Nucleus accumbens (tissue), 56 donors: ENCODE results near the gene UPK3BL2.
"Not testable (repeated sequence)": the region's sequence is repeated elsewhere in the genome, so short reads cannot be mapped to it uniquely, and the experiment has no call there.

Experiments used
- DNase-seq, 56 donors: peaks; one replicate each; lab custom pipeline; 2025; lab: John Stamatoyannopoulos, UW

Gene UPK3BL2, protein sequence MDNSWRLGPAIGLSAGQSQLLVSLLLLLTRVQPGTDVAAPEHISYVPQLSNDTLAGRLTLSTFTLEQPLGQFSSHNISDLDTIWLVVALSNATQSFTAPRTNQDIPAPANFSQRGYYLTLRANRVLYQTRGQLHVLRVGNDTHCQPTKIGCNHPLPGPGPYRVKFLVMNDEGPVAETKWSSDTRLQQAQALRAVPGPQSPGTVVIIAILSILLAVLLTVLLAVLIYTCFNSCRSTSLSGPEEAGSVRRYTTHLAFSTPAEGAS

DNA sequence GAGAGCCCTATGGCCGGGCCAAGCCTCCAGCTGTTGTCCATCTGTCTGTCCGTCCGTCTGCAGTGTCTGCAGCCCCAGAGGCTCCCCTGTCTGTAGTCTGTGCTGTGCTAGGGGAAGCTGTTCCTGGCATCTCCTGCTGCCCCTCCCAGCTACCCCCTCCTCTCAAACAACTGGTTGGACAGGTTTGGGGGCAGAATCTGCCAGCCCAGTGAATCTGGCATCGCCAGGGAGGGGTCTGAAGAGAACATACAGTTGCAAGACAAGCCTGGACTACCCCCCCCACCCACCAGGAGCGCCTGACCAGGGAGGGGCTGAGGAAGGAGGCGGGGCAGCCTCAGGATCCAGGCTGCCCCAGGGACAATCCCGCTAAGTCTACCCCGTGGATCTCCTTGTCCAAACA lies at the start of gene UPK3BL2:
UPK3BL2 (minus strand) TSS at position 101 of the 400 bp plus-strand sequence; CDS start at position 41, 60 bp downstream.
- DNase-seq = not testable (repeated sequence)

DNA sequence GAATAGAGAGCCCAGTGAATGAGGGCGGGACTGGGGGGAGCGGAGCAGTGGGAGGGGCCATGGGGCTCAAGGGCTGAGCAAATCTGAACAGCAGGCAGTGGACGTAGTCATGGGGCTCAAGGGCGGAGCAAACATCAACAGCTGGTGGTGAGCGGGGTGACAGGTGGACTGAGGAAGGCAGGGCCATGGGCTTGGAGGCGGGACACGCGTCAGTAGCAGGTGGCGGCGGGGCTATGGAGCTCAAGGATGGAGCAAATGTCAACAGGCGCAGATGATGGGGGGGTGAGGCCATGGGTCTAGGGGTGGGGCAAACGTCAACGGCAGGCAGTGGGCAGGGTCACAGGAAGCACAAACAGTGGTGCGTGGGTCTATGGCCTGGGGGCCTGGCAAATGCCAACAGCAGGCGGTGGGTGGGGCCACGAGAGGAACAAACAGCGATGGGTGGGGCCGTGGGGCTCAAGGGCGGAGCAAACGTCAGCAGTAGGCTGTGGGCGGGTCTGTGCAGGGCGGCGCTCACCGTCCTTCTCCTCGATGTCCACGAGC lies 49.1 kb upstream of the UPK3BL2 start:
- DNase-seq = not testable (repeated sequence)

DNA sequence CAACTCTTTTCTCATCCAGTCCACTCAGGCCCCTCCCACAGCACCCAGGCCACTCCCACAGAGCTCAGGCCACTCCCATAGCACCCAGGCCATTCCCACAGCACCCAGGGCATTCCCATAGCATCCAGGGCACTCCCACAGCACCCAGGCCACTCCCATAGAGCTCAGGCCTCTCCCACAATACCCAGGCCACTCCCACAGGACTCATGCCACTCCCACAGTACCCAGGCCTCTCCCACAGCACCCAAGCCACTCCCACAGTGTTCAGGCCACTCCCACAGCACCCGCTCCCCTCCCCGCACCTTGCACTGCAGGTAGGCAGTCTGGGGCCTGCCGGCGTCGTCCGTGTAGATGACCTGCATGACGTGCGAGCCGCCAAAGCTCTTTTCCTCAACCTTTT lies 46.4 kb upstream of the UPK3BL2 start:
- DNase-seq = not testable (repeated sequence)

DNA sequence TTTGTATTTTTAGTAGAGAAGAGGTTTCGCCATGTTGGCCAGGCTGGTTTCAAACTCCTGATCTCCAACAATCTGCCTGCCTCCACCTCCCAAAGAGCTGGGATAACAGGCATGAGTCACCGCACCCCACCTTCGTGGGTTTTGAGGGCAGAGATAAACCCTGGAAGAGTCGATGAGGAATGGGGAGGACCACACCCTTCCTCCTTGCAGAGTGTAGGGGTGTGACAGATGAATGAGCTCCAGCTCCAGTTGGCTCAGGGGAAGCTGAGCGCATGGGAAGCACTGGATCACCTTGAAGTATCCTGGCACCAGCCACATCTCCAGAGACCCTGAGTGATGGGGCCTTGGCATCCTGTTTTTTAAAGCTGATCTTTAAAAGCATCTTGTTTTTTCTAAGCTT lies 40.0 kb upstream of the UPK3BL2 start:
- DNase-seq = not testable (repeated sequence)

DNA sequence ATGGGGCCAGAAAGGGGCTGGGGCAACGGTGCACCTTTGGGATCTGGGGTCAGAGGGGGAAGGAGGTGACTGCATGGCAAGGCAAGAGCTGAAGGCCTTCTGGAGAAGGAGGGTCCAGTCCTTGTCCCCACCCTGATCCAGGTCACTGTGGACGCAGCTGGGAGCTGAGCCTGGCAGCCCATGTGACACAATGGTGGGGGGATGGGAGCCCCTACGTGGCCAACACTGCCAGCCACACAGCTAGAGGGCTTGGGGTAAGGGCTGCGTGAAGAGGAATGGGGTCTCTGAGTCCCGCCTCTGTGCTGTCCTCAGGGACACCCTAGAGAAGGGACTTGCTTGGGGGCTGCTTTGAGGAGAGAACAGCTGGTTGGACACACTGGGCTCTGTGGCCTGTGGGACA lies 38.2 kb upstream of the UPK3BL2 start:
- DNase-seq = not testable (repeated sequence)

DNA sequence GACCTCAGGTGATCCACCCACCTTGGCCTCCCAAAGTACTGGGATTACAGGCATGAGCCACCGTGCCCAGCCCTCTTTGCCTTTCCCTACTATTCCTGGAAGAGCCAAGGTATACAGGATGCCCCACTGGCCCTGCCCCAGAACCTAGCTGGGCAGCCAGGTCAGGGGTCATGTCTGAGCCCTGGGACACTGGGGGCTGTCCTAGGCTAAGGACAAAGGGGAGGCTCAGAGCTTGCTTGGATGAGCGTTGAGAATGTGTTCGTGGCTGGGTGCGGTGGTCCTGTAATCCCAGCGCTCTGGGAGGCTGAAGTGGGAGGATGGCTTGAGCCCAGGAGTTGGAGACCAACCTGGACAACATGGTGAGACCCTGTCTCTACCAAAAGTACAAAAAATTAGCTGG lies 35.0 kb upstream of the UPK3BL2 start:
- not testable (repeated sequence) for DNase-seq

DNA sequence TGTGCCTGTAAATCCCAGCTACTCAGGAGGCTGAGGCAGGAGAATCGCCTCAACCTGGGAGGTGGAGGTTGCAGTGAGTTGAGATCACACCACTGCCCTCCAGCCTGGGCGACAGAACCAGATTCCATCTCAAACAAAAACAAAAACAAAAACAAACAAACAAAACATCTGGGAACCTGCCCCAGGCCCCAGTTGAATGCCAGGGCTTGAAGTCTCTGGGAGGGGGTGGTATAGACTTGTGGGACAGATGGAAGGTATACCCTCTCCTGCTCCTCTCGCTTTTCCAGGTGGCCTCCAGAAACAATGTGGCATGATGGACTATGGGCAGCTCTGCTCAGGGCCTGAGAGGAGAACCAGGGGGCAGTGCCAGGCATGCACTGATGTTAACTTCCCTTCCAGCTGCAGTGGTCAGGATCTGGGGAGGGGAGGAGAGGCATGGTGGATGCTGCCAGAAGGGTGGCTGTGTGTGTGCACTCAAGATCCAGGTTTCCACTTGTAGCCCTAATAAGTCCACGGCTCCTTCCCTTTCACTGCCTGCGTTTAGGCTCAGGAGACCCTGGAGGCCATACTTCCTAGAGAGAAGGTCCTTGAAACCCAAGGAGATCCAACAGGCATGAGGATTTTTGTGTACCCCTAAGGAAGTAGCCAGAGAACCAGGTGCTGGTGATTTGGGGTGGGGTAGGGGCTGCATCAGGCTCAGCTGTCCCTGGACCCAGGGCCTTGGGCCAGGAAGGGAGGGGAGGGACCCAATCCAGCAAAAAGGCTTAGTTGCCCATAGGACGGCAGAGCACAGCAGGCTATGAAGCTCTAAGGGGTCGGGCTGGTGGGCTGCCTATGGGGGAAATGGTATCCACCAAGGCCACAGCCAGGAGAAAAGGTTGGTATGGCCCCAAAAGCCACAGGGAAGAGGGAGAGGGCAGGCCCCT lies 34.1 kb upstream of the UPK3BL2 start:
- DNase-seq = not testable (repeated sequence)

DNA sequence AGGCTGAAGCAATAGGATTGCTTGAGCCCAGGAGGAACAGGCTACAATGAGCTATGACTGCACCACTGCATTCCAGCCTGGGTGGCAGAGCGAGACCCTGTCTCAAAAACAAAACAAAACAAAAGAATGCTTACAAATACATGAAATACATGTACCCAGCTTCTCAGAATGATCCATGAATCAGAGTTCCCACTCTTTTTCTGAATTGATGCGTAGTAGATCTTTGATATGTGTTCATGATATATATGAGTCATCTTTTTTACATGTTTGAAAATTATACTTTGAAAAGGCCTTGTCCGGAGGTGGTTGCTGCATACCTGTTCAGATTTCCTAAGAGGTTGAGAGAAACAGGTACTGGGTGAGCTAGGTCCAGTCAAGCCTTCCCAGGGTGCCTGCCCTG lies 32.9 kb upstream of the UPK3BL2 start:
- DNase-seq = not testable (repeated sequence)

DNA sequence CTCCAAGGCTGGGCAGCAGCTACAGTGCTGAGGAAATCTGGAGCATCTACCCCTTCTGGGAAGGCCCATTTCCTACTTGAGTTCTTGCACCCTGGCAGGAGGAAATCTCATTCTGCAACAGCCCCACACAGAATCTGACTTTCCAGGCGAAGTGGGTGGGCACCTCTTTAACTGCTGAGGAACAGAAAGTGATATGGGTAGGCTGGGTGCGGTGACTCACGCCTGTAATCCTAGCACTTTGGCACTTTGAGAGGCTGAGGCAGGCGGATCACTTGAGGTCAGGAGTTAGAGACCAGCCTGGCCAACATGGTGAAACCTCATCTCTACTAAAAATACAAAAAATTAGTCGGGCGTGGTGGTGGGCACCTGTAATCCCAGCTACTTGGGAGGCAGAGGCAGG lies 31.1 kb upstream of the UPK3BL2 start:
- DNase-seq = not testable (repeated sequence)

DNA sequence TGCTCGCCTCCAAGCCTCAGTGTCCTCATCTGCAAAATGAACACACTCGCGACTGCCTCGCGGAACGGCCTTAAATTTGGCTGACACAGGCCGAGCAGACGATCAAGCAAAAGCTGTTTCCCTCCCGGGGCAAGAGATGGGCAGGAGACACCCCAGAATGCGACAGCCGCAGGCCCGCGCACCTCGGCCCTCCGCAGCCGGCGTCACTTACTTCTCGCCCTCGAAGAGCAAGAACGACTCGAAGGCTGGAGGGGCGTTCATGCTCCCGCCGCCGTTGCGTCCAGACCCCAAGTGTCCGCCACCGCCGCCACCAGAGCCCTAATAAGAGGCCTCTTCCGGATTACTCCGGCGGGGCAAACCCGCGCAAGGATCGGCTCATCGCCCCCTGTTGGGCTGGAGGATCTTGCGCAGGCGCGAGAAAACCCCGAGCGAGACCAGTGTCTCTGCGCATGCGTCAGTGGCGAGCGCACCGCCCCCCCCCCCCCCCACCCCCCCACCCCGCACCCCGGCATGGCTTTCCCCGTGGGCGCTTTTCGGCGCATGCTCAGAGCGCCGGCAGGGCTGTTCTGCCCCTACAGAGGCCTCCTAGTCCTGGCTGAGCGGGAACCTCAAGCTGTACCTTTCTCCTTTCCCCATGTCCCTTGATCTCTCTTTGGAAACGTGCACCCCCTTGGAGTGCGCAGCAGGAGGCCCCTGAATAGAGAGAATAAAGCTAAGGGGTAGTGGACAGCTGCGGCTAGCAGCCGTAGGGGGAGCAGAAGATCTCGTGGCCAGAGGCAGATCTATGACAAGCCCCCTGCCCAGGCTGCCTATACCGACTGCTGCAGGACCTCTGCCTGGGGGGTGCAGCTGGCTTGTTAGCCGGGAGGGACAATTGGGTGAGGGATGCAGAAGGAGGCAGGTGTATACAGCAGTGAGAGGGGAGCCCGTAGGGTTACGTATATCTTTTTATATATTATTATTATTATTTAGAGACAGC lies 29.1 kb upstream of the UPK3BL2 start, which contains the start of gene POLR2J3:
POLR2J3 (minus strand) TSS at position 323 of the 979 bp plus-strand sequence; CDS start at position 261, 62 bp downstream.
- not testable (repeated sequence) for DNase-seq

DNA sequence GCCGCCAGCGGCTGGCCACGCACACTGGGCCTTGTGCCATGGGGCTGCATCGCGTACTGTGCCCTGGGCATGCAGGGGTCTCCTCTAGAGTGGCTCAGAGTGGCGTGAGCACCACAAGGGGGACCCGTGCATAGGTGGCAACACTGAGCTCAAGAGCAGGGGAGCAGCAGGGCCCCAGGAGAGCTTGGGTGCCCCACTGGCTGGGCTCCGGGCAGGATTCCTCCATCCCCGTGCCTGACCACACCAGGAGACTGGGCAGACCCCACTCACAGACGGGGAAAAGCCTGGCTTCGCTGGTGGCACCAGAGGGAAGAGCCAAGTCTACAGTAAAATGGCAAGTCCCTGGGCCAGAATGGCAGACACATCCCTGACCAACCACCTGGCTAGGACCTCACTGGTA lies 25.1 kb upstream of the UPK3BL2 start:
- DNase-seq = not testable (repeated sequence)

DNA sequence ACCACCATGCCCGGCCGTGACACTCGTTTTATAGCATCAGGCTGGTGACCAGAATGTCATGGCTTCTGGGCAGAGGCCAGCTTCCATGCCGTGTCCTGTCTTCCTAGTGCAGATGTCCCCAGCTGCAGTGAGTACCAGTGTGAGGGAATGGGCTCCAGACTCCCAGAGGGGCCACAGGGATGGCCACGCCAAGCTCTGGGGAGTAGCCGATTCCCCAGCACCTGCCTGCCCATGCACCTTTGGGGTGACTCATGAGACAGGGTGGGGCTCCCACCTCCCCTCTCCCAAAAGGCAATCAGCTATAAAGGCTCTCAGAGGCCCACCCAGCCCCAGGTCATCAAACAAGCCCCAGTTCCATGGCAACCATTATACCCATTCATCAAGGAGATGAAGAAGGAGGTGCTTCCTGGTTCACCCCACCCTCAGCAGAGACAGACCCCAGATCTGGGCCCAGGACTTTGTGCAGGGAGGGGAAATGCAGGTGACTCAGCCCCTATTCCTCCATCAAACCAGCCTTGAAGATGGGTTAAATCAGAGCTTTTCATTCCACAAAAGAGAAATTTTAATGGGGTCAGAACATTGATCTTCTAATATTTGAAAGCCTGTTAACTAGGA lies 7.4 kb upstream of the UPK3BL2 start, which contains the start of gene SPDYE2:
SPDYE2 (plus strand) TSS at position 419 of the 615 bp plus-strand sequence. CDS start 2,030 bp downstream, outside the sequence.
- DNase-seq = not testable (repeated sequence)

DNA sequence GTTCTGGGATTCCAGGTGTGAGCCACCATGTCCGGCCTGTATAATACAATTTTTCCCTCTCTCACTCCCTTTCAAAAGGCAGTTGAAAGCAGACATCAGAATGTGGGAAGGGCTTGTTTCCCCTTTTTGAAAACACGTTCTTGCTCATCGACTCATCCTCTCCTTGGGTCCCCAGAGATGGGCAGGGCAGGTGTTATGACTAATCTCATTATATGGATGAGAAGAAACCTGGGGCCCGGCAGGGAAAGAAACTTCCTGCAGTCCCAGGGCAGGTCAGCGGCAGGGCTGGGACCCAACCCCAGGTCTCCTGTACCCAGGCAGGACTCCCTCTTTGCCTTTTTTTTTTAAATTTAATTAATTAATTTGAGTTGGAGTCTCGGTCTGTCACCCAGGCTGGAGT lies 2.9 kb upstream of the UPK3BL2 start:
- DNase-seq = not testable (repeated sequence)

DNA sequence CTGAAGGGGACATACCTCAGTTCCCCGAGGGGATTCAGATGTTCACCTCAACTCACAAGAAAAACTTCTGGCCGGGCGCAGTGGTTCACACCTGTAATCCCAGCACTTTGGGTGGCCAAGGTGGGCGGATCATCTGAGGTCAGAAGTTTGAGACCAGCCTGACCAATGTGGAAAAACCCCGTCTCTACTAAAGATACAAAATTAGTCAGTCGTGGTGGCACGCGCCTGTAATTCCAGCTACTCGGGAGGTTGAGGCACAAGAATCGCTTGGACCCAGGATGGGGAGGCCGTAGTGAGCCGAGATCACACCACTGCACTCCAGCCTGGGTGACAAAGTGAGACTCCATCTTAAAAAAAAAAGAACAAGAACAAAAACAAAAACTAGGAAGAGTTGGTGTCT lies 1.8 kb upstream of the UPK3BL2 start:
- DNase-seq = not testable (repeated sequence)

DNA sequence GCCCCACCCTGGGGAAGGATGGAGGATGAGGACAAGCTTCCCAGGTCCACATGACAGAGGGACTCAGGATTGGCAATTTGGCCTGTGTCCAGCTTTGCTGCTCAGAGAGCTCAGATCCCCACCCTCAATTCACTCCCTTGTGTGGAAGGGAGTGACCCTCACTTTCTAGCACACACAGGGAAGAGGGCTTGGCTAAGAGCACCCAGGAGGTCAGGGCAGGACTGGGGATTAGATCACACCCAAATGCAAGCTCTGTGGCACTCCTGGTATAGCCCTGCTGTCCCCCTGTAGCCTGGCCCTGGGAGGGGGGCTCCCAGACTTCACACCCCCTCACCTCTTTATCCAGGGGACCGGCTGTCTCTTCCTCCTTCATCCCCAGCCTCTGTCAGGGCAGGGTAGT lies 876 bp upstream of the UPK3BL2 start:
- DNase-seq = not testable (repeated sequence)

DNA sequence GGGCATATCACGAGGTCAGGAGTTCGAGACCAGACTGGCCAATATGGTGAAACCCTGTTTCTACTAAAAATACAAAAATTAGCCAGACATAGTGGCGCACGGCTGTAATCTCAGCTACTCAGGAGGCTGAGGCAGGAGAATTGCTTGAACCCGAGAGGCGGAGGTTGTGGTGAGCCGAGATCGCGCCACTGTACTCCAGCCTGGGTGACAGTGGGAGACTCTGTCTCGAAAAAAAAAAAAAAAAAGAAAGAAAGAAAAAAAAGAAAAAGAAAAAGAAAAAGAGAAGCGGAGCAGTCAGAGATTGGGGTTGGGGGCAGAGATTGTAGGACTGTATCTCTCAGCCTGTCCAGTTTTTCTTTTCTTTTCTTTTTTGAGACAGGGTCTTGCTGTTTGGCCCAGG lies 725 bp downstream of the UPK3BL2 start:
- DNase-seq = not testable (repeated sequence)

DNA sequence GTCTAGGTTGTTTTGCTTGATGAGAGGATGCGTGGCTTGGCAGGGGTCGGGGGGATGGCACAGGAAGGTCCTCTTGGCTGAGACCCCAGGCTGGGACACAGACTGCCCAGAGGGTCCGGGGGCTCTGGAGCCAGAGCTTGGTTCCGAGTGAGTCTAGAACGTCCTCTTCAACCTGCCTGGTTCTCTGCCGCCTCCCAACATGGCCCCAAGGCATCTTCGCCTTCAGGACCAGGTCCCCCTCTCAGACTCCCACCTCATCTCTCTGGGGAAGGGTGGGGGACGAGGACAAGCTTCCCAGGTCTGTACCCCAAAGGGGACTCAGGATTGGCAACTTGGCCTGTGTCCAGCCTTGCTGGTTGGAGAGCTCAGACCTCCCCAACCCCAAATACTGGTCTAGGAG lies 1.4 kb downstream of the UPK3BL2 start:
- not testable (repeated sequence) for DNase-seq

DNA sequence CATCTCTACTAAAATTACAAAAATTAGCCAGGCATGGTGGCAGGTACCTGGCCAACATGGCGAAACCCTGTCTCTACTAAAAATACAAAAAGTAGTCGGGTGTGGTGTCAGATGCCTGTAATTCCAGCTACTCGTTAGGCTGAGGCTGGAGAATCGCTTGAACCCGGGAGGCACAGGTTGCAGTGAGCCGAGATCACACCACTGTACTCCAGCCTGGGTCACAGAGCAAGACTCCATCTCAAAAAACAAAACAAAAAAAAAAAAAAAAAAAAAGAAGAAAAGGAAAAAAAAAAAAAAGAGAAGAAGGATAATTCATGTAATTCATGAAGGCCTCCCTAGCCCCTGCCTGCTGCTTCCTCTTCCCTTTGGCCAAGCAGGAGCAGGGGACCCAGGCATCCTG lies 2.9 kb downstream of the UPK3BL2 start:
- not testable (repeated sequence) for DNase-seq

DNA sequence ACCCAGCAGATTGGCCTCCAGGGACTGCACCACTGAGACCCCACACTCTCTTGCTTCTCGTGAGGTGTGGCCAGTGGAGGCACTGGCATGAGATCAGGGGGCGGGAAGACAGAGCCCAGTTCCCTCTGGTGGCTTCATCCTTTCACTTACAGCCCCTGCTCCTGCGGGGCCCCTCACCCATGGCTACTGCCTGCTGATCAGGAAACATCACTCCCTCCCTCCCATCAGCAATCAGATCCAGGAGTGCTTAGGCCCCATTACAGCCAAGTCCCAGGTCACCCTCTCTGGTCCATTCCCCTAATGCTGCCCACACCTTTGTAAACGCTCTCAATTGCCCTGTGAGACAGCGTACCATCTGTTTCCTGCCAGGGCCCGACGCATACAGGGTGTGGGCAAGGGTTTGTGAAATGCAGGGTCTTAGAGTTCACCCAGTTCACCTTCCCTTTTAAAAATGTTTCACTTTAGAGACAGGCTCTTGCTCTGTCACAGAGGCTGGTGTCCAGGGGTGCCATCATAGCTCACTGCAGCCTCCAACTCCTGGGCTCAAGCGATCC lies 8.4 kb downstream of the UPK3BL2 start:
- DNase-seq = not testable (repeated sequence)
